GM12872 (cell line): Measurements from ENCODE around the gene TUBG2.

Experiments used
- TF ChIP-seq, protein P1 (sequence below): IDR thresholded peaks from 3 replicates; pipeline ENCODE4 v1.5.1; 2011; ENCODE audit warnings: low read depth, mild to moderate bottlenecking, low read length, moderate library complexity; ENCODE audit not compliant: insufficient read depth

The TUBG2 gene

DNA sequence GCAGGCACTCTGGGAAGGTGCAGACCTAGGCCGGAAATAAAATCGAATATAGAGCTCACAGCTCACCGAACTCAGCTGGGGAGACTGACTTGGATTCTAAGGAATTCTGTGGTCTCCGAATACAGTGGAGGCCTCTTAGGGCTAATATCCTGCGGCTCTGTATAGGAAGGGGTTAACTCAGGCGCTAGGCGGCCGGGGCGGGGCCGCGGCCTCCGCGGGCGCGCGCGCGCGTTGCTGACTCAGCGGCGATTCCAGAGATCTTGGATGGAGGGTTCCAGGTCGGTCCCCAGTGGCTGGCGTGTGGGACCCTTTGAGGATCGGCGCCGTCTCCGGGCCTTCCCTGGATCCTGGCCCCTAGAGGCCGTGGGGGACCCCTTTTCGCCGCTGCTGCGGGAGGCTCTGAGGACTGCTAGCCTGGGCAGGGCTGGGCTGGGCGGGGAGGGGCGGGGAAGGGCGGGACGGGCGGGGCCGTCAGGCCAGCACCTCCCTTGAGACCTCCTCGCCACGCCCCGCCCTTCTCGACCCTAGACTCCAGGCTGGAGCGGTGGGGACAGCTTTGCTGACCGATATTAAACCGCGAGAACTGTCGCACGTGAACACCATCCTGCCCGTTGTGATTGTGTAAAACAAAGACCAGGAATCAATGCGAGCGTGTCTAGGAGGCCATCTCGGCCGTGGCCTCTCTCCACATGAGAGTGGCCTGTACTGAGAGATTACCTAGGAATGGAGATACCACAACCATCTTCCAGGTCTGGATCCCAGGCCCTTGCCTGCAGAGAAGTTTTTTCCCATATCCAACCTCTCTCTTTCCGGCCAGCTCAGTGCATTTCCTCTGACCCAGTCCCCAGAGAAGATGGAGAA is 19.1 kb downstream of the TUBG2 start:
- TF ChIP-seq, protein P1, sequence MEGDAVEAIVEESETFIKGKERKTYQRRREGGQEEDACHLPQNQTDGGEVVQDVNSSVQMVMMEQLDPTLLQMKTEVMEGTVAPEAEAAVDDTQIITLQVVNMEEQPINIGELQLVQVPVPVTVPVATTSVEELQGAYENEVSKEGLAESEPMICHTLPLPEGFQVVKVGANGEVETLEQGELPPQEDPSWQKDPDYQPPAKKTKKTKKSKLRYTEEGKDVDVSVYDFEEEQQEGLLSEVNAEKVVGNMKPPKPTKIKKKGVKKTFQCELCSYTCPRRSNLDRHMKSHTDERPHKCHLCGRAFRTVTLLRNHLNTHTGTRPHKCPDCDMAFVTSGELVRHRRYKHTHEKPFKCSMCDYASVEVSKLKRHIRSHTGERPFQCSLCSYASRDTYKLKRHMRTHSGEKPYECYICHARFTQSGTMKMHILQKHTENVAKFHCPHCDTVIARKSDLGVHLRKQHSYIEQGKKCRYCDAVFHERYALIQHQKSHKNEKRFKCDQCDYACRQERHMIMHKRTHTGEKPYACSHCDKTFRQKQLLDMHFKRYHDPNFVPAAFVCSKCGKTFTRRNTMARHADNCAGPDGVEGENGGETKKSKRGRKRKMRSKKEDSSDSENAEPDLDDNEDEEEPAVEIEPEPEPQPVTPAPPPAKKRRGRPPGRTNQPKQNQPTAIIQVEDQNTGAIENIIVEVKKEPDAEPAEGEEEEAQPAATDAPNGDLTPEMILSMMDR, result no peak

DNA sequence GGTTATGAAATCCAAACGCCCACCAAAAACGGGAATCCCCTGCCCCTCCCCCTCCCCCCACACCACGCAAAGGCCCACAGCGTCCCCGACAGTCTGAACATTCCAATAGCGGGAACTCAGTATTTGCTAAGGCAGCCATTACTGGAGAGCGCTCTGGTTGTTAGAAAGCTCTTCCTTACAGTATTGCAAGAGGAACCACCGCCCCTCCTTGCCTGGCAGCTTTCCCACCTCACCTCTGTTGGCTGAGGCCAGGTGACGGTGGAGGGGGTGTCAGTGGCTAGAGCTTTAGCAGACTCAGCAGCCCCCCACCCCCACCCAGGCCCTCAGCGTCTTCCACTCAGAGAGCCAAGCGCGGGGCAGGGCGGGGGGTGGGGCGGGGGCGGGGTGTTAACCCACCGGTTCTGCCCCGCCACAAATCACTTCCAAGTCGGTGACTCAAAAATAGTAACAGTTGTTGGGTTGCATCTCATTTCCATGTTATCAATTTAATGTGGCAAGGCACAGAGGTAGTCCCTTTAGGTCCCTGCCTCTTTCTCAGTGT is 19.9 kb downstream of the TUBG2 start:
- TF ChIP-seq, protein P1, result no peak

DNA sequence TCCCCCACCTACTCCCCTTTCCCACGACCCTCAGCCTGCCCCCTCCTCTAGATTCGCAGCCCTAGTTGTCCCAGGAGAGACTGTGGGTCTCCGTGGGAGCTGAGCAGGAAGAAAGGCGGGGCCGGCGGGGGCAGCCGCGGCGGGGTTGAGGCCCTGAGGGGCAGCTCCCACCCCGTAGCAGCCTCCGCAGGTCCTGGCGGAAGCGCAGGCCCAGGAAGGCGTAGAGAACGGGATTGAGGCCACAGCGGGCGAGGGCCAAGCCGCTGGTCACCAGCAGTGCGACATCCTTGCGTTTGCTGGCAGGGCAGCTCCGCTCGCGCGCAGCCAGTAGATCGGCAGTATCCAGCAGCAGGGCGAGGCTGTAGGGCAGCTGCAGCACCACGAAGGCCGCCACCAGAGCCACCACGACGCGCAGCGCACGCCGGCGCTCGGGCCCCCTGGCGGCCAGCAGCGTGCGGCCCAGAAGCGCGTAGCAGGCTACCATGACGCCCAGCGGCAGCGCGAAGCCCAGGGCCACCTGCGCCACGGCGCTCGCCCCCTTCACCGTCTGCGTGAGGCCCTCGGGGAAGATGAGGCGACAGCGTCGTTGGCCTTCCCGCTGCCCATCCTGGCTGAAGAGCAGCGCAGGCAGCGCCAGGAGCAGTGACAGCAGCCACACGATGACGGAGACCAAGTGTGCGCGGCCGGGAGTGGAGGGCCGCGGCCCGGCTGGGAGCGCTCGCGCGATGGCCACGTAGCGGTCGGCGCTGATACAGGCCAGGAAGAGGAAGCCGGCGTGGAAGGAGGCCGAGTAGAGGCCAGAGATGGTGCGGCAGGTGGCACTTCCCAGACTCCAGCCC is 20.6 kb downstream of the TUBG2 start:
- TF ChIP-seq, protein P1, result peak; percentile 93

DNA sequence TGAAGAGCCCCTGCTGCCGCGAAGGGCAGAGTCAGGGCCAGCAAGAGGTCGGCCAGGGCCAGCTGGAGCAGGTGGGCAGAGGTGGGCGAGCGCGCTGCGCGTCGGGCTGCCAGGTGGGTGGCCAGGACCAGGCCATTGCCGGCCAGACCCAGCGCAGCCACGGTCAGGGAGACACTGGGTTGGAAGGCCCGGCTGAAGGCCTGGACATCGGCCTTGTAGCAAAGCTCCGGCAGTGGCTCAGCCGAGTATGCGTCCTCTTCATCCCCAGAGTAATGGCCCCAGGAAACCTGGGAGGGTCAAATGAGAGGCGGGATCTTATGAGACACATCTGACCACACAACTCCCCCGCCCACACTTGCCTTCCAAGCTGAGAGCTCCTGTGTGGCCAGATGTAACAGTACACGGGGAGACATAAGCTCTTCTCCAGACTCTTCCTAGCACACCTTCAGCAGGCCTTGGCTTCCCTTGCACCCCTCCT is 21.3 kb downstream of the TUBG2 start:
- TF ChIP-seq, protein P1, result no peak

DNA sequence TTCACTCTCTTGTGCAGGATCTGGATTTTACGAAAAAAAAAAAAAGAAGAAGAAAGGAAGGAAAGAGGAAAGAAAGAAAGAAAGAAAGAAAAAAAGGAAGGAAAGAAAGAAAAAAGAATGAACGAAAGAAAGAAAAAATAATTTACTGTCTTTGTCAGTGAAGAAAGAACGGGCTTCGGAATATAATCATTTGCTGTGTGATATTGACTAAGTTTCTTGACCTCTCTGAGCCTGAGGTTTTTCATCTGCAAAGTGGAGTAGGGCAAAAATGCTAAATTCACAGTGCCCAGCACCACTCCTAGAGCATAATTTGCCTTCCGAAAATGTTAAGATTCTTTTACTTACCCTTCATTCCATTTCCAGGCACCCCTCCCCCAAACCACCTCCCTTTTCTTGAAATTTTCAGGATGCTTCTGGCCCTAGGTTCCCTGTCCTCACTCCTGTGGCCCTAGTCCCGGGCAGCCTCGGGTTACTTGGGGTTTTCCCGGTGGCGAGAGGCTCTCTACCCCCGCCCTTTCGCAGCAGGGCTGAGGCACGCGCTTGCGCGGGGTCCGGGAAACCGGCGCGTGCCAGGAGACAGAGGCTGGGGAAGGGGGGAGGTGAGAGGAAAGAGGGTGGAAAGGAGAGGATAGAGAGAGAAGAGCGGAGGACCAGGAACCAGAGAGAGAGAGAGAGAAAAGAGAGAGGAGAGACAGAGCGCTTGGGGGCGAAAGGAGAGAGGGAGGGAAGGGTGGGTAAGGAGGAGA is 23.1 kb downstream of the TUBG2 start, which contains the start of gene CNTNAP1:
Gene CNTNAP1, plus strand, starts transcription at position 556 of the 746 bp plus-strand sequence. CDS start 299 bp downstream, outside the sequence.
- TF ChIP-seq, protein P1, result no peak

DNA sequence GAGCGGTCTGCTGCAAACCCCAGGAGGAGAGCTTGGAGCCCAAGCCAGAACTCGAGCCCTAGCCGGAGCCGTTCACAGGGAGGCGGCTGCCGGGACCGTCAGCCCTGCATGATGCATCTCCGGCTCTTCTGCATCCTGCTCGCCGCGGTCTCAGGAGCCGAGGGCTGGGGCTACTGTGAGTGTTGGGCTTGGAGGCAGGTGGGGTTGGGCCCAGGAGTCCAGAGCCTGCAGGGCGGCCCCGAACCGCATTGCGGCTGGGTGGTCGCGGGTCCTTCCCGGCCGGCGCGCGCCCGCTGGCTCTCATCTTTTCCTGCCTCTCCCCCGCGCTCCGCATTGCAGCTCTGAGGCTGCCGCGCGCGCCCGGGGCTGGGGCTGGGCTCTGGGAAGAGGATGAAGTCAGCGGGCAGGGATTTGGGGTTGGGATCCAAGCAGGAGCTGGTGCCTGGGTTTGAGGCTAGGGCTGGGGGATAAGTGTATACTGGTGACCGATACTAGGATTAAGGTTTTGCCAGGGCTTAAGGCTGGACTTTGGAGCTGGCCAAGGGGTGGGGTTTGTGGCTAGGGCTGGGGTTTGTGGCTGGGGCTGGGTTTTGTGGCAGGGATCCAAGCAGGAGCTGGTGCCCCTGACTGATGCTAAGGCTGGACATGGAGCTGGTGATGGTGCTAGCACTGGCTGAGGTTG is 23.8 kb downstream of the TUBG2 start:
- TF ChIP-seq, protein P1, result no peak
